GM12873 (cell line): ENCODE data around the gene APC.

Source experiments
- CTCF ChIP-seq: IDR thresholded peaks from 2 replicates; pipeline ENCODE4 v1.5.1; 2012; ENCODE audit warnings: low read depth, mild to moderate bottlenecking, moderate library complexity, low read length, control low read depth; ENCODE audit not compliant: insufficient read depth; ENCODE audit errors: missing control alignments

Gene APC

GRCh38 chr5:112849912-112850311, 112.2 kb downstream of the APC start:
- no peak for TF ChIP-seq CTCF

DNA sequence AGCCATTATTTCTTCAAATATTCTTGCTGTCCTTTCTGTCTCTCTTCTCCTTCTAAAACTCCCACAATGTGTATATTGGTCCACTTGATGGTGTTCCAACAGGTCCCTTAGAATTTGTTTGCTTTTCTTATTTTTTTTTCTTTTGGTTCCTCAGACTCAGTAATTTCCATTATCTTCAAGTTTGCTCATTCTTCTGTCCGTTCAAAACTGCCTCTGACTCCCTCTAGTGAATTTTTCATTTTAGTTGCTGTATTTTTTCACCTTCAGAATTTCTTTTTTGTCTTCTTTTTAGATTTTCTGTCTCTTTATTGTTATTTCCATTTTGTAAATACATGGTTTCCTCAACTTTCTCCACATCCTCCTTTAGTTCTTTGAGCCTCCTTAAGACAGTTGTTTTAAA, 117.0 kb downstream of the APC start:
- TF ChIP-seq CTCF = no peak

DNA sequence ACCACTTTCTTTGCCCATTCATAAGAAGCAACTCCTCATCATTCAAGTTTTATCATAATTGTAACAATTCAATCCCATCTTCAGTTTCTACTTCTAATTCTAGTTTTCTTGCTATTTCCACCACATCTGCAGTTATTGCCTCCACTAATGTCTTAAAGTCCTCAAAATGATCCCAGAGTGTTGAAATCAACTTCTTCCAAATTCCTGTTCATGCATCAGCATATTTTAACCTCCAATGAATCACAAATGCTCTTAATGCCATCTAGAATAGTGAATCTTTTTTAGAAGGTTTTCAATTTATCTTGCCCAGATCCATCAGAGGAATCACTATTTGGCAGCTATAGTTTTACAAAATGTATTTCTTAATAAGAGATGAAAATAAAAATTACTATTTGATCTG, 120.2 kb downstream of the APC start:
- no peak for TF ChIP-seq CTCF

- peak; percentile 25 for TF ChIP-seq CTCF
Measured at GRCh38 chr5:112860929-112861637, 123.4 kb downstream of the APC start, which contains the start of gene SRP19. SRP19 (plus strand) TSS chr5:112861287; CDS start chr5:112861377, 90 bp downstream.

GRCh38 chr5:112861638-112861985, 123.9 kb downstream of the APC start:
- TF ChIP-seq CTCF = no peak

GRCh38 chr5:112862085-112862484, 124.4 kb downstream of the APC start:
- TF ChIP-seq CTCF = no peak

DNA sequence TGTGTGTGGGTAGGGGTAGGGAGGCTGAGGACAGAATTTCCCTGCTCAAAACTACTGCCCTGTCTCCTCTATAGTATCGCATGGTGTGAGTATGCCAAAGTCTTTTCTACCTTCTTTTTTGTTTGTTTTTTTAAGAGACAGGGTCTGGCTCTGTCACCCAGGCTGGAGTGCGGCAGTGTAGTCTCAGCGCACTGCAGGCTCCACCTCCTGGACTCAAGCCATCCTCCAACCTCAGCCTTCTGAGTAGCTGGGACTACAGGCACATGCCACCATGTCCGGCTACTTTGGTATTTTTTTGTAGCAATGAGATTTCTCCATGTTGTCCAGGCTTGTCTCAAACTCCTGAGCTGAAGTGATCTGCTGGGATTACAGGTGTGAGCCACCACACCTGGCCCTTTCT, 125.9 kb downstream of the APC start:
- TF ChIP-seq CTCF = no peak
